ENCODE measurements around the gene GP2.

GRCh38 chr16:20326321-20326720 lies 992 bp downstream of the GP2 start:
- no peak for TF ChIP-seq CTCF (IDR thresholded peaks at IDR 0.05 in 4 of 5, conservative IDR thresholded peaks at IDR 0.05 in 1 of 5)
- no peak for TF ChIP-seq POLR2A (IDR thresholded peaks at IDR 0.05)

All from gastrocnemius medialis (tissue), 4 donors.